Activated CD8-positive, alpha-beta memory T cell treated with anti-CD3 and anti-CD28 coated beads, Interleukin-2, amount 50 U/mL, for 1 hour (primary cell): ENCODE measurements around the gene LYG1.
"Not testable (repeated sequence)": the region's sequence is repeated elsewhere in the genome, so short reads cannot be mapped to it uniquely, and the experiment has no call there.

Experiments
- DNase-seq: peaks from one replicate; pipeline ENCODE4 v3.0.0-alpha.2; 2020; ENCODE audit errors: extremely low read depth

LYG1 gene

DNA sequence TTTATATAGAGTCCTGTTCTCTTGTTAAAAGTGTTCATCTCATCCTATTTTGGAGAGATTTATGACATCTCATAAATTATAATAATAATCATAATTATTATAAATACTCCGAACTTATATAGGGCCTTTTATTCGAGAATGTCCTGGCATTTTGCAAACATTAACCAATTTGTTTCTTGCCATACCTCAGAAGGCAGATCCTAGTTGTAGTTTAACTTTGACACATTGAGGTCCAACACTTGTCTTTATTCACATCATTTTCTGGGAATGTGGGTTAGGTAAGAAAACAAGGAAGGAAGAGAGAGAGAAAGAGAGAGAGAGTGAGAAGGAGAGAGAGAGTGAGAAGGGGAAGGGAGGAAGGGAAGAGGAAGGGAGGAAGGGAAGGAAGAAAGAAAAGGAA is at the start of gene LYG1:
Gene LYG1, minus strand, starts transcription at position 101 of the 400 bp plus-strand sequence. CDS start 5,527 bp downstream, outside the sequence.
- DNase-seq, result not testable (repeated sequence)

DNA sequence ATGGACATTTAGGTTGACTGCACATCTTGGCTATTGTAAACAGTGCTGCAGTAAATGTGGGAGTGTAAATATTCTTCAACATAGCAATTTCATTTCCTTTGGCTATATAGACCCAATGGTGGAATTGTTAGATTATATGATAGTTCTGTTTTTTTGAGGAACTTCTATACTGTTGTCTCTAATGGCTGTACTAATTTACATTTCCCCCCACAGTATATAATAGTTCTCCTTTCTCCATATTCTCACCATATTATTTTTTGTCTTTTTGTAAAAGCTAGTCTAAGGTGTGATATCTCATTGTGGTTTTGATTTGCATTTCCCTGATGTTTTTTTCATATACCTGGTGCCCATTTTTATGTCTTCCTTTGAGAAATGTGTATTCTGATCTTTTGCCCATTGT is 49.2 kb upstream of the LYG1 start:
- no peak for DNase-seq

DNA sequence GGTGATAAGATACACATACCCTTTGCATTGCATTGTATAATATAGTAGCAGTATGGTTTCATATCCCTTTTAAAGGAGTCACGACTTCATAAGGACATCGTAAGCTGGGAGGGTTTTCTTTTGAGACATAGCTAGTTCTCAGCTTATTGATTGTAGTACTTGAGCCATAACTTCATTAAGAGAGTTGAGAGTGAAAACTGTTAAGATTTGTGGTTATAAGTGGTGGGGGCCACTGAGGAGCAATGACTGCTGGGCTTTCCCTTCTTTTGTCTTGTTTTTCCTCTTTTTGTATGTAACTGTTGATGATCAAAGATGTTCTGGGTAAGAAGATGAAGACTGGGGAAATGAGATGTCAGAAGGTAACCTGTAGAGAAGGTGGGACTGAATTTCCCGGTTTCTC is 47.2 kb upstream of the LYG1 start:
- no peak for DNase-seq

DNA sequence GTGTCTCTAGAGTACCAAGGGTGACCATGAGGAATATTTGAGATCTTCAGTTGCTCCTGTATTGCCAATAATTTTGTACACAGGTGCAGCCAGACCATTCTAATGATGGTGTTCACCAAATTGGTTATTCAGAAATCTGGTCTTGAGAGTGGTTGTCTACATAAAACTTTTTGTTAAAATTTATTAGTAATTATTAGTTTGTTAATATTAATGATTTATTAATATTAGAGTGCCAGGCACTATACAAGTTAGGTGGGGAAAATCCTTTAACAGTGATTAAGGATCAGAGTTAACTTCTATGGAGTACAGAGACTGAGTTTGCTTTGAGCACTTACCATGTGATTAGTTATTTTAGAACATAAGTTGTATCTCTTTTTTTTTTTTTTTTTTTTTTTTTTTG is 45.2 kb upstream of the LYG1 start:
- no peak for DNase-seq

DNA sequence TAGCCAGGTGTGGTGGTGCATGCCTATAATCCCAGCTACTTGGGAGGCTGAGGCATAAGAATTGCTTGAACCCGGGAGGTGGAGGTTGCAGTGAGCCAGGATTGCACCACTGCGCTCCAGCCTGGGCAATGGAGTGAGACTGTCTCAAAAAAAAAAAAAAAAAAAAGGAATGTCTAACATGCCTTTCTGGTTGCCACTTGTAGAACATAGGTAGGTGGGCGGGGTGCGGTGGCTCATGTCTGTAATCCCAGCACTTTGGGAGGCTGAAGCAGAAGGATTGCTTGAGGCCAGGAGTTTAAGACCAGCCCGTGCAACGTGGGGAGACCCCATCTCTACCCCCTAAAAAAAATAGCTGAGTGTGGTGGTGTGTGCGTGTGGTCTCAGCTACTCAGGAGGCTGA is 44.4 kb upstream of the LYG1 start:
- DNase-seq, result not testable (repeated sequence)

DNA sequence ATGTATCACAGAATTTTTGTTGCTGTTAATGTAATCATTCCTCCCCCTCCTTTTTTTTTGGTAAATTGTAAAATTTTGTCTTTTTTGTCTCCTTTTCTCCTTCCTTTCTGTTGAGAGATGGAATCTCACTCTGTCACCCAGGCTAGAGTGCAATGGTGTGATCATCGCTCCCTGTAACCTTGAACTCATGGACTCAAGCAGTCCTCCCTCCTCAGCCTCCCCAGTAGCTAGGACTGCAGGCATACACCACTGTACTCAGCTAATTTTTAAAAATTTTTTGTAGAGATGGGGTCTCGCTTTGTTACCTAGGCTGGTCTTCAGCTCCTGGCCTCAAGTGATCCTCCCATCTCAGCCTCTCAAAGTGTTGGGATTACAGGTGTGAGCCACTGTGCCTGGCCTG is 41.5 kb upstream of the LYG1 start:
- no peak for DNase-seq

DNA sequence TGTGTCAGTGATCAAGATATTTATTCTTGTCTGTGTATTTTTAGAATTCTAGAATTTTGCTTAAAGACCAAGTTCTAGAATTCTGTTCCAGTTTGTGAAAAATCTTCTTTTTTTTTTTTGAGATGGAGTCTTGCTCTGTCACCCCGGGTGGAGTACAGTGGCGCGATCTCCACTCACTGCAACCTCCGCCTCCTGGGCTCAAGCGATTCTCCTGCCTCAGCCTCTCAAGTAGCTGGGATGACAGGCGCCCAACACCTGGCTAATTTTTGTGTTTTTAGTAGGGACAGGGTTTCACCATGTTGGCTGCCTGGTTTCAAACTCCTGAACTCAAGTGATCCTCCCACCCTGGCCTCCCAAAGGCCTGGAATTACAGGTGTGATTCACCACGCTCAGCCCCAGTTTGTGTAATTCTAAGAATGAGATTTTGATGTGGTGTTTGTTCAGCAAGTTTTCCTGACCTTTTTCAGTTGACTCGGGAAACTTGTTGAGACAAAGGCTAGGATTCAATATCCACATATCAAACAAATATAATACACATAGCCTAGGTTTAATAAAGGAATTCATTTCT is 39.8 kb upstream of the LYG1 start:
- DNase-seq, result no peak

DNA sequence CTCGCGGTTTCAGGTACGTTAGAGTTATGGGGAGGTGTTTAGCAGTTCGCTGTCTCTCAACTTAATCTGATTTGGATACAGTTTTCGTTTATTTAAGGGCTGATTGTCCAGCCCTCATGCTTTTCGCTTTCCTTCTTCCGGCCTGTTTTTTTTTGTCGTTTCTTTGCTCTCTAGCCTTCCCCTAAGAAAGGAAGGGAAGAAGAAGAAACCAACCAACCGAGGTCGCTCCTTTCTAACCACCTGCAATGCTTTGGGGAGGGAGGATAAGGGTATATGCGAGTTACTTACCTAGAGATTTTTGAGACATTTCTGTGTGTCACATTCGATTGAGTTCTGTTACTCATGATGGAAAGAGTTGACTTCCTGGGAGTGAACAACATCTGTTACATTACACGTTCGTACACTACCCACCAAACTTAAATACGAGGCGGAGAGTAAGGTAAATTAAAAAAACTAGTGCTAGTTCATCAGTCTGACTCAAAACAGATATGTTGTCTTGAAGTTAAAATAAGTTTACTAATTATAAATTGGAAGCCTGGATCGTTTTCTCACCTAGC is 37.1 kb upstream of the LYG1 start:
- no peak for DNase-seq

DNA sequence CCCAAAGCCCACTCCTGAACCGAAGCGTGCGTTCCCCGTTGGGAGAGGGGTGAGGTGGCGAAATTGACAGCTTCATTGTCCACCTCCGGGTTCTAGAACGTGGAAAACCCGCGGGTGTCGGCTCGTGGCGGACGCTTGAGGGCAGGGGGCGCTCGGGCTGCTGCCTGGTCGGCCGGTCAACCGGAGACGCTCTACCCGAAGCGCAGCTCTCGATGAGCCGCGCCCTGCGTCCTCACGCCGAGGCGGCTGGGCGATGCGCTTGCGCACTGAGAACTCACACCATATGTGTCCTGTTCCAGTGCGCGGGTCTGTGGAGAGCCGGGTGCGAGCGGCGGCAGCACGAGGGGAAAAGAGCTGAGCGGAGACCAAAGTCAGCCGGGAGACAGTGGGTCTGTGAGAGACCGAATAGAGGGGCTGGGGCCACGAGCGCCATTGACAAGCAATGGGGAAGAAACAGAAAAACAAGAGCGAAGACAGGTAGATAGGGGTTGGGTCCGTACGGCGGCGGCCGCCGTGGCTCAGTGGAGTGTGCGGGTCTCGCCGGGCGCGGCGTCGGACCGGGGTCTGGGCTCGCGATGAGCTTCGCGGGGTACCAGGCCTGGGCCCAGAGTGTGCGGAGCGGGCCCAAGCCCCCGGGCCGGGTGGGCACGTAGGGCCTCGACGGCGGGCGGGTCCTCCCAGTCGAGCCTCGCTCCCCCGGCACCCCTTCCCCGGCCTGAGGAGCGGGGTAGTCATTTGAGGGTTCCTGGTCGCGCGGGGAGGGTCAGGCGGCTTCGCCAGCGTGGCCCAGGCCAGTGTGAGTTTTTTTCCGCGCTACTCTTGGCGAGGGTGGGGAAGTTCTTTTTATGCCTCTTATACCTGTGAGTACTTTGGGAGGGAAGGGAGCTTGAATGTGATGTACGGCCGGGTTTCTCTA is 36.4 kb upstream of the LYG1 start, which contains the start of gene EIF5B:
Gene EIF5B, plus strand, starts transcription at position 277 of the 916 bp plus-strand sequence. Its CDS starts 166 bp downstream, at position 443.
- peak; percentile 79 for DNase-seq

DNA sequence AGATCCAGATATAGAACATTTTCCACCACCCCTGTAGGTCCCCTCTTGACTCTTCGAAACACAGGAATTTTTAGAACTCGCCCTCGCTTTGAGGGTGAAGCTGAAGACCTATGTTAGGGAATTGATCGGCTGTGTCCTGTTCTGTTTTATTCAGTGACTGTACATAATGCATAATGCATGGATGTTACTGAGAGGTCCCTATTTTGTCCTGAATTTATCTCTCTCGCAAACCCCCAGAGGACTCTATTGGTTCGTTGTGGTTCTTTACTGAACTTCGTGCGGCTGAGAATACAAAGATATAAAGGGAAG is 35.8 kb upstream of the LYG1 start:
- DNase-seq, result no peak

DNA sequence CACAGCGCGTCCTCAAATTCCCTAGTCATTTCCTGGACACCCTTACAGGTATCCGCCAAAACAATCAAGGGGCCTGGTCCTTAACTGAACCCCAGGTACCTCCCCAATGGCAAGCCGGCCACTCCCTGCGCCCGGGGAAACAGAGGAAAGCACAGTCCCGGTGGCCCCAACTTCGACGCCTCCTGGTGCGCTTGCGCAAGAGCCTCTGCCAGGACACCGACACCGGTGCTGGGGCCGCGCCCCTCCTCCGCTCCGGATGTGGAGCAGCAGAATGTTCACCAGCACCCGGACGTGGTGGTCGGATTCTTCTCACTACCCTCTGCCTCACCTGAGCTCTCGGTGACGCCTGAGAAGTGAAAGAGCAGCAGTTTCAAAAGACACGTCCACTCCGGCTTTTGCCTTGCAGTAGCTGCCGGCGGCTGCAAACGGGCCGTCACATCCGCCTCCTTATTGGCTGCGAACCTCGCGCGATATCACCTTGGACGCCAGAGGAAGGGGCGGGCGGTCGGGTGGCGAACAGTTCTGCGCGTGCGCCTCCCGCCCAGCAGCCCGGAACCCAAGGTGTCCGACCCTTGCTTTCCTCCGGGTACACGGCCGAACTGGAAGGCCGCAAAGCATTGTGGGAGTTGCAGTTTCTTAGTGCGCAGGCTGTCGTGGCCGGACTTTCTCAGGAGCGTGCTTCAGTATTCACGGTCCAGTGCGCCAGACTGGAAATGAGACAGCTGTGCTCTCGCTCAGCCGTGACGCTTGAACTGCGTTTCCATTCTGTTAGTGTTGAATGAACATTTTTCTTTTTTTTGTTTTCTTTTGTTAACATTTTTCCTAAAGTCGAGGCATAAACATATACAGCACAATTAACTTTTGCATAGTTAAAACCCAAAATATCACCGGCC is 35.2 kb upstream of the LYG1 start, which contains the start of gene TXNDC9:
Gene TXNDC9, minus strand, starts transcription at position 423 of the 893 bp plus-strand sequence. CDS start 3,123 bp downstream, outside the sequence.
- peak; percentile 94 for DNase-seq

DNA sequence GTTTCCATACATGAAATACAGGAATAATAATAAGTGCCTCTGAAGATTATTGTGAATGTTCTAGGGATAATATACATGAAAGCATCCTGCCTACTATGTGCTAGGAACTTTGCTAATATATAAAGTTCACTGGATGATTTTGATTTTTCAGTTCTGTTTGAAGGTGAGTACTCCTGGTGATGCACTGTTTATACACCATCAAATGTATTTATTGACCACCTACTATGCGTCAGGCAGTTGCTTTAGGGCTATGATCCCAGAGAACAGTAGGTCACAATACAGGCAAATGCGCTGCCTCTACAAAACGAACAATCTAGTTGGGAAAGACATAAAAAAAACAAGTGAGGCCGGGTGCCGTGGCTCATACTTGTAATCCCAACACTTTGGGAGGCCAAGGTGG is 24.4 kb upstream of the LYG1 start:
- no peak for DNase-seq

DNA sequence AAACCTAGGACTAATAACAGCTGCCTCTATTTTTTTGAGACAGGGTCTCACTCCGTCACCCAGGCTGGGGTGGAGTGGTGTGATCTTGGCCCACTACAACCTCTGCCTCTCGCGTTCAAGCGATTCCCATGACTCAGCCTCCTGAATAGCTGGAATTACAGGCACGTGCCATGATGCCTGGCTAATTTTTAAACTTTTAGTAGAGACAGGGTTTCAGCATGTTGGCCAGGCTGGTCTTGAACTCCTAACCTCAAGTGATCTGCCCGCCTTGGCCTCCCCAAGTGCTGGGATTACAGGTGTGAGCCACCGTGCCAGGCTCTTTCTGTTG is 16.8 kb upstream of the LYG1 start:
- DNase-seq, result not testable (repeated sequence)

DNA sequence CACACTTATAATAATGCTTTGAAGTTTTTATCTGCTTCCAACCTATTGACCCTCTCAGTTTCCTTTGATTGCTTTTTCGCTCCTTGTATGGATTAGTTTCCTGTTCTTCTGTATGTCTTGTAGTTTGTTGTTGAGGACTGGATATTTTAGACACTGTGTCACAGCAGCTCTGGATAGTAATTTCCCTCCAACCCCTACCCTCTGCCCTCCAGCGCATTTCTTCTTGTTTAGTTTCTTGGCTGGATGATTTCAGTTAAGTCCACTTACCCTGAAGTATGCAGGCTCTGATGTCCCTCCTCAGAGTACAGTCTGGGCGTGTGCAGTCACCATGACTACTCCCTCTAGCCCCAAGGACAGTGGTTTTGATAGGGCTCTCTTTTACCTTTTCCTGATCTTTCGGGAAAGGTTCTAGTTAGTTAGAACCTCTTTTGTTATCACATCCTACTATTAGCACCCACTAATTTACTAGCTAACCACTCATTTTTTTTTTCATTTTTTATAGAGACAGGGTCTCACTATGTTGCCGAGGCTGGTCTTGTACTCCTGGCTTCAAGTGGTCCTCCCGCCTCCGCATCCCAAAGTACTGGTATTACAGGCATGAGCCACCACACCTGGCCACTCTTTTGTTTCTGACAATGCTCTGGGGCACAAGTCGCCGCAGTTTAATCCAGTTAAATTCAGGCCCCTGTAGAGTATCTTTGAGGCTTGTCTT is 16.3 kb upstream of the LYG1 start:
- DNase-seq, result no peak

DNA sequence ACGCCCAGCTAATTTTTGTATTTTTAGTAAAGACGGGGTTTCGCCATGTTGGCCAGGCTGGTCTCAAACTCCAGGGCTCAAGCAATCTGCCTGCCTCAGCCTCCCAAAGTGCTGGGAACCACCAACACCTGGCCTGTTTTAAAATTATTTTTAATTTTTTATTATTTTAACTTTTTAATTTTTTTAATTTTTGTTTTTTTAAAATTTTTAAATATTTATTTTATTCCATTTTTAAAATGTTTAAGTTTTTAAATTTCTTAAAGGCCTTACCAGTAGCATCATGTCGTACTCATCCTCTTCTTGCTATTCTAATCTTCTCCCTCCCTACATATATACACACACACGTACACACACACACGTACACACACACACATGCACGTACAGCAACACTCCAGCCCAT is 1.4 kb downstream of the LYG1 start:
- DNase-seq, result no peak

DNA sequence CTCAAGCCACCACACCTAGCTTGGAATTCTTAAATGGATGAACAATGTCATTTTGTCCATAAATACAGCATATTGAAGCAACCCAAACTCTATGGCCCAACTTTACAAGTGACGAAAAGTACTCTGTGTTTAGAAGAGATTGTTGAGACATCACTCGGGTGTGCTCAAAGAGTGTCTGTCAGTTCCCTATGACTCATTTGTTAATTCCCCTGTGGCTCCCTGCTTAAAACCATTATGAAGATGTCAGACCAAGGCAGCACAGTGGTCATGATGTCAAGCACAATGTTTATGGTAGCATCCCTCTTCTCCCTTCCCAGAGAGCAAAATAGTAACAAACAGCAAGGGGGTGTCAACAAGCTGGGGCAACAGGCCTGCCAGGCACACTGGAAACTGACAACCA is 3.0 kb downstream of the LYG1 start:
- no peak for DNase-seq

DNA sequence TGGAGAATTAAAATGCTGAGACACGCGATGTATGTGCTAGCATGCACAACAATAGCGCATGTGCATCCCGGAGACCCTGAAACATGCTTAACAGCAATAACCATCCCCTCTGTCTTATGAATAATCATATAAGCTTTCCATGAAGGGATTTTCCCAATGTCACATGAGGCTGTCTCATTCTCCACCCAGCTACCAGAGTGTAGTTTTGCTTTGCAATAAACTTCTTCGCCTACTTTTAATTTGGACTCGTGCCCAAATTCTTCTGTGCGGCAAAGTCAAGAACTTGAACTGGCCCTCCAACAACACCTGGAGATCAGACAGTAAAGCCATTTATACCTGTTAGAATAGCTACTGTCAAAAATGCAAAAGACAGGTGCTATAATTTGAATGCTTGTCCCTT is 15.5 kb downstream of the LYG1 start:
- no peak for DNase-seq

DNA sequence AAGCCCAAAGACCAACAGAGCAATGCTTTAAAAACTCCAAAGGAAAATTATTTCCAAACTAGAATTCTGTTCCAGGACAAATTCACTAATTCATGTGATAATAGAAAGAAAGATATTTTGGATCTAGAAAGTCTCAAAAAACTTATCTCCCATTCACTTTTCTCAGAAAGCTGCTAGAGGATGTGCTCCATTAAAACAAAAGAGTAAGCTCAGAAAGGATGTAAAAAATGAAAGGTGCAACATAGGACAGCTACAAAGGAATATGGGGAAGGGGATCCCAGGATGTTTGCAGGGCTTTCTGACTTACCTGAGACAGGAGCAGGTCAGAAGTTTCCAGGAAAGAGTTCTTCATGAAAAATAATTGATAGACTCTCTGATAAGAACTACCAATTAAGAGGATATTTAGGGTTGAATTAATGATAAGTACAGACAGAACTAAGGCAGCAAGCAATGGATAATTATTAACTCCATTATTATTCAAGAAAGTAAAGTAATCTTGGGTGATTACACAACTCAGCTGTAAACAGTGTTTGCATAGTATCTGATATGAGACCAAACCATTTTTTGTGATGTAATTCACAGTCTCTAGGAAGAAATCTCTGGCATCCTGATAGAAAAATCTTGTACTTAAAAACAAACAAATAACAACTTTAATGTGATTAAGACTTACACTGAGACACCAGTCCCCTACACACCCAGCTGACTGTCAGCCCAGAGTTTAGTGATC is 20.9 kb downstream of the LYG1 start:
- DNase-seq, result no peak

DNA sequence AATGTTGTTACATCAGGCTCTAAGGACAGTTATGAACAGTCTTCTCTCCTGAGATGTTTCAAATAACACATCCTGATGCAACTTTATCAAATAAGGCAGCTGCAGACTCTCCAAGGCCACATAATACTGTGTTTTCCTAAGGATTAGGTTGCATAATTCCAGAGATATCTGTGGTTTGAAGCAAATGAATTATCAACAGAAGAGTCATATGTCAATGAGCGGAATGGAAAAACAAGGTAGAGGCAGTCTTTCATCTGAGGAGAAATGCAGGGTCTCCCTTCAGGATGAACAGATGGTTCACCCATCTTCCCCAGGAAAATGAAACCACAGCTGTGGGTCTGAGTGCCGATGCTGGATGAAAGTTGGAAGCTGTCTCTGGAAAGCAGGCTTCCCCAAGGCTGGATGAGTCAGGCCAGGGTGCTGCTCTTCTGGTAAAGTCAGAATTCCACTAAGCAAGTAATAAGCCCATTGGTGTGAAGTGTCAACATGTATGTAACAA is 22.2 kb downstream of the LYG1 start:
- DNase-seq, result no peak

DNA sequence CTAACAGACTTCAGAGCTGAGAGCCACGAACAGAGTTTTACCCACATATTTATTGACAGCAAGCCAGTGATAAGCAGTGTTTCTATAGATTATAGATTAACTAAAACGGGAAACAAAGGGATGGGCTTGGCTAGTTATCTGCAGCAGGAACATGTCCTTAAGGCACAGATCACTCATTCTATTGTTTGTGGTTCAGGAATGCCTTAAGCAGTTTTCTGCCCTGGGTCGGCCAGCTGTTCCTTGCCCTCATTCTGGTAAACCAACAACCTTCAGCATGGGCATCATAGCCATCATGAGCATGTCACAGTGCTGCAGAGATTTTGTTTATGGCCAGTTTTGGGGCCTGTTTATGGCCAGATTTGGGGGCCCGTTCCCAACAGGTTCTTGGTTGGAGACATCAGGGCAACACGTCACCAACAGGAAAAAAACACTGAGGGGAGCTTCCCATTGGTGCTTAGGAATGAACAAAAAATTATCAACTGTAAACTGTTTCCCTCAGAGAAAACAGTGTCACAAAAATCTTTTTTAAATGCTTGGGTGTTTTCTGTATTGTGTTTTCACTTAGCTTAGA is 22.7 kb downstream of the LYG1 start:
- not testable (repeated sequence) for DNase-seq
